ENCODE measurements around the gene C1orf198.

DNA sequence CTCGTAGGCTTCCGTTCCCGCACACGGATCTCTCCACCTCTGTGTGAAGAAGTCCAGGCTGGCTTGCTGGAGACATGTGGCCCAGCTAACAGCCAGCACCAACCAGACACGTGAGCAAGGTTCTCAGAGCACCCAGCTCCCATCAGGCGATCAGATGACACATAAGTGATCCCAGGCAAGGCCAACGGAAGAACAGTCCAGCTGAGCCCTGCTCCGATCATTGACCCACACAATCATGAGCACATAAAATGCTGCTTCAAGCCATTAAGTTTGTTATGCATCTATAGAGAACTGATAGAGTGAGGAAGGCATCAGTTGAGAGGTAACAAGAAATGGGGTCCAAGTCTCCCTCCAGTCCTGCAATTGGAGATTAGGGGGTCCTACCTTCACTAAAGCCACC, 15.4 kb downstream of the C1orf198 start:
- TF ChIP-seq POLR2A (IDR thresholded peaks at IDR 0.05; ENCODE audit: low read depth, low read length) = no peak
- TF ChIP-seq, protein P1, sequence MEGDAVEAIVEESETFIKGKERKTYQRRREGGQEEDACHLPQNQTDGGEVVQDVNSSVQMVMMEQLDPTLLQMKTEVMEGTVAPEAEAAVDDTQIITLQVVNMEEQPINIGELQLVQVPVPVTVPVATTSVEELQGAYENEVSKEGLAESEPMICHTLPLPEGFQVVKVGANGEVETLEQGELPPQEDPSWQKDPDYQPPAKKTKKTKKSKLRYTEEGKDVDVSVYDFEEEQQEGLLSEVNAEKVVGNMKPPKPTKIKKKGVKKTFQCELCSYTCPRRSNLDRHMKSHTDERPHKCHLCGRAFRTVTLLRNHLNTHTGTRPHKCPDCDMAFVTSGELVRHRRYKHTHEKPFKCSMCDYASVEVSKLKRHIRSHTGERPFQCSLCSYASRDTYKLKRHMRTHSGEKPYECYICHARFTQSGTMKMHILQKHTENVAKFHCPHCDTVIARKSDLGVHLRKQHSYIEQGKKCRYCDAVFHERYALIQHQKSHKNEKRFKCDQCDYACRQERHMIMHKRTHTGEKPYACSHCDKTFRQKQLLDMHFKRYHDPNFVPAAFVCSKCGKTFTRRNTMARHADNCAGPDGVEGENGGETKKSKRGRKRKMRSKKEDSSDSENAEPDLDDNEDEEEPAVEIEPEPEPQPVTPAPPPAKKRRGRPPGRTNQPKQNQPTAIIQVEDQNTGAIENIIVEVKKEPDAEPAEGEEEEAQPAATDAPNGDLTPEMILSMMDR (conservative IDR thresholded peaks at IDR 0.05; ENCODE audit: low read depth, low read length) = no peak
- no peak for TF ChIP-seq RCOR1 (IDR thresholded peaks at IDR 0.05; ENCODE audit: insufficient replicate concordance, low read length)
- TF ChIP-seq, protein P2, sequence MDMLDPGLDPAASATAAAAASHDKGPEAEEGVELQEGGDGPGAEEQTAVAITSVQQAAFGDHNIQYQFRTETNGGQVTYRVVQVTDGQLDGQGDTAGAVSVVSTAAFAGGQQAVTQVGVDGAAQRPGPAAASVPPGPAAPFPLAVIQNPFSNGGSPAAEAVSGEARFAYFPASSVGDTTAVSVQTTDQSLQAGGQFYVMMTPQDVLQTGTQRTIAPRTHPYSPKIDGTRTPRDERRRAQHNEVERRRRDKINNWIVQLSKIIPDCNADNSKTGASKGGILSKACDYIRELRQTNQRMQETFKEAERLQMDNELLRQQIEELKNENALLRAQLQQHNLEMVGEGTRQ (IDR thresholded peaks at IDR 0.05; ENCODE audit: low read depth, low read length) = no peak
- no peak for TF ChIP-seq RAD21 (IDR thresholded peaks at IDR 0.05; ENCODE audit: low read length)
- TF ChIP-seq FOS (IDR thresholded peaks at IDR 0.05; ENCODE audit: low read depth, low read length) = no peak
- TF ChIP-seq MXI1 (IDR thresholded peaks at IDR 0.05; ENCODE audit: borderline replicate concordance, low read depth, low read length) = no peak
- TF ChIP-seq MAZ (IDR thresholded peaks at IDR 0.05; ENCODE audit: borderline replicate concordance, low read depth, low read length) = no peak
- TF ChIP-seq RFX5 (IDR thresholded peaks at IDR 0.05; ENCODE audit: low read depth, low read length) = no peak
- TF ChIP-seq SMC3 (IDR thresholded peaks at IDR 0.05; ENCODE audit: low read depth, low read length) = no peak
- TF ChIP-seq BHLHE40 (IDR thresholded peaks at IDR 0.05; ENCODE audit: low read depth, low read length) = no peak

Measured in IMR-90 (cell line).